Forelimb muscle (tissue), 1 donor: ENCODE data around the gene CAMK4. TPM values are rescaled to one million over a fixed set of nuclear protein-coding genes. Genes with fewer than 3 reads are reported as not detected.

ENCODE experiments used
- DNase-seq: peaks from one replicate; pipeline ENCODE4 v3.0.0-alpha.2; 2013; ENCODE audit warnings: low read depth
- polyA plus RNA-seq: library from polyadenylated mRNA; unstranded; fragments of 120-200 nt; gene quantifications from one replicate; pipeline ENCODE4 v1.2.1, GENCODE V29; 2013; ENCODE audit not compliant: insufficient read length

The CAMK4 gene
- polyA plus RNA-seq, 1 donor: 4.7 TPM

GRCh38 chr5:111532886-111533582 lies 308.9 kb downstream of the CAMK4 start:
- DNase-seq: no peak

- DNase-seq: no peak
Observed at GRCh38 chr5:111535879-111536549, 311.8 kb downstream of the CAMK4 start.

- peak; percentile 65 for DNase-seq
Observed at GRCh38 chr5:111537141-111538024, 313.2 kb downstream of the CAMK4 start.

Other genes starting within 250 kb of the CAMK4 start
- 0.67 TPM for gene TSLP, start 152.7 kb upstream of the CAMK4 start, polyA plus RNA-seq
- 15.1 TPM for gene WDR36, start 132.0 kb upstream of the CAMK4 start, polyA plus RNA-seq